ENCODE results near the gene NSUN2.

DNA sequence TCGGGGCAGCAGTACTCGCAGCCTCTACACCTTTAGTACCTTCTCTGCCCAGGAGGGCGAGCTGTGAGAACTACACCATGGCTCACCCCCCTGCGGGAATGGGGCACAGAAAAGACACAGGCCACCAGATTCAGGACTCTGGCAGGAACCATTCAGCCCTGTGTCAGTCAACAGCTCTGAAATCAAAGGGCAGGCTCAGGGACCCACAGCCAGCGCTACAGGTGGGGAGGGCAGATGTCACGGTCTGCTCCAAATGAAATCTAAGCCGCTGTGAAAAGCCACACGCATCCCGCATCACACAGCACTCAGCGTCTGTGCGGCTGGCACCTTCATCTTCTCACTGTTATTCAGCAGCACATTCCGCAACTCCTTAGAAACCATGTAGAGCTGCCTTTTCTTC, 27.9 kb downstream of the NSUN2 start:
- no peak for TF ChIP-seq POLR2A (IDR thresholded peaks at IDR 0.05)
- TF ChIP-seq, protein P1, sequence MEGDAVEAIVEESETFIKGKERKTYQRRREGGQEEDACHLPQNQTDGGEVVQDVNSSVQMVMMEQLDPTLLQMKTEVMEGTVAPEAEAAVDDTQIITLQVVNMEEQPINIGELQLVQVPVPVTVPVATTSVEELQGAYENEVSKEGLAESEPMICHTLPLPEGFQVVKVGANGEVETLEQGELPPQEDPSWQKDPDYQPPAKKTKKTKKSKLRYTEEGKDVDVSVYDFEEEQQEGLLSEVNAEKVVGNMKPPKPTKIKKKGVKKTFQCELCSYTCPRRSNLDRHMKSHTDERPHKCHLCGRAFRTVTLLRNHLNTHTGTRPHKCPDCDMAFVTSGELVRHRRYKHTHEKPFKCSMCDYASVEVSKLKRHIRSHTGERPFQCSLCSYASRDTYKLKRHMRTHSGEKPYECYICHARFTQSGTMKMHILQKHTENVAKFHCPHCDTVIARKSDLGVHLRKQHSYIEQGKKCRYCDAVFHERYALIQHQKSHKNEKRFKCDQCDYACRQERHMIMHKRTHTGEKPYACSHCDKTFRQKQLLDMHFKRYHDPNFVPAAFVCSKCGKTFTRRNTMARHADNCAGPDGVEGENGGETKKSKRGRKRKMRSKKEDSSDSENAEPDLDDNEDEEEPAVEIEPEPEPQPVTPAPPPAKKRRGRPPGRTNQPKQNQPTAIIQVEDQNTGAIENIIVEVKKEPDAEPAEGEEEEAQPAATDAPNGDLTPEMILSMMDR (IDR thresholded peaks at IDR 0.05), result no peak

Data from esophagus squamous epithelium (tissue), 4 donors.